Measurements from ENCODE around the gene PLXNA4. TPM values are rescaled to one million over a fixed set of nuclear protein-coding genes. Genes with fewer than 3 reads are reported as not detected.

PLXNA4 gene
- total RNA-seq, 1 donor from 2014 or later: 14.0 TPM

GRCh38 chr7:132311733-132312132 is 264.5 kb downstream of the PLXNA4 start:
- DNase-seq (ENCODE audit: extremely low spot score in 2 of 2): no peak
- Histone ChIP-seq H3K36me3 (no peaks in the 10 kb centered on the region), H3K4me3 (no peak overlapping the region), H3K9me3 (no peaks in the 10 kb centered on the region), H3K4me1 (no peaks in the 10 kb centered on the region), H3K27me3 (no peaks in the 10 kb centered on the region), H3K27ac (no peak overlapping the region)
- intact Hi-C loops (cut with DNase I): no loop called here
- TF ChIP-seq, protein P1, sequence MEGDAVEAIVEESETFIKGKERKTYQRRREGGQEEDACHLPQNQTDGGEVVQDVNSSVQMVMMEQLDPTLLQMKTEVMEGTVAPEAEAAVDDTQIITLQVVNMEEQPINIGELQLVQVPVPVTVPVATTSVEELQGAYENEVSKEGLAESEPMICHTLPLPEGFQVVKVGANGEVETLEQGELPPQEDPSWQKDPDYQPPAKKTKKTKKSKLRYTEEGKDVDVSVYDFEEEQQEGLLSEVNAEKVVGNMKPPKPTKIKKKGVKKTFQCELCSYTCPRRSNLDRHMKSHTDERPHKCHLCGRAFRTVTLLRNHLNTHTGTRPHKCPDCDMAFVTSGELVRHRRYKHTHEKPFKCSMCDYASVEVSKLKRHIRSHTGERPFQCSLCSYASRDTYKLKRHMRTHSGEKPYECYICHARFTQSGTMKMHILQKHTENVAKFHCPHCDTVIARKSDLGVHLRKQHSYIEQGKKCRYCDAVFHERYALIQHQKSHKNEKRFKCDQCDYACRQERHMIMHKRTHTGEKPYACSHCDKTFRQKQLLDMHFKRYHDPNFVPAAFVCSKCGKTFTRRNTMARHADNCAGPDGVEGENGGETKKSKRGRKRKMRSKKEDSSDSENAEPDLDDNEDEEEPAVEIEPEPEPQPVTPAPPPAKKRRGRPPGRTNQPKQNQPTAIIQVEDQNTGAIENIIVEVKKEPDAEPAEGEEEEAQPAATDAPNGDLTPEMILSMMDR (IDR thresholded peaks at IDR 0.05): no peak
- TF ChIP-seq POLR2AphosphoS5 (IDR thresholded peaks at IDR 0.05; ENCODE audit: insufficient read depth in 1 of 2, low read depth in 1 of 2) (no peak), POLR2A (IDR thresholded peaks at IDR 0.05) (no peak)

- intact Hi-C loops (cut with DNase I): no loop called here
- H3K4me3 ChIP-seq: no peak overlapping the region
These were observed 267.0 kb downstream of the PLXNA4 start for GRCh38 chr7:132309102-132309805.

DNA sequence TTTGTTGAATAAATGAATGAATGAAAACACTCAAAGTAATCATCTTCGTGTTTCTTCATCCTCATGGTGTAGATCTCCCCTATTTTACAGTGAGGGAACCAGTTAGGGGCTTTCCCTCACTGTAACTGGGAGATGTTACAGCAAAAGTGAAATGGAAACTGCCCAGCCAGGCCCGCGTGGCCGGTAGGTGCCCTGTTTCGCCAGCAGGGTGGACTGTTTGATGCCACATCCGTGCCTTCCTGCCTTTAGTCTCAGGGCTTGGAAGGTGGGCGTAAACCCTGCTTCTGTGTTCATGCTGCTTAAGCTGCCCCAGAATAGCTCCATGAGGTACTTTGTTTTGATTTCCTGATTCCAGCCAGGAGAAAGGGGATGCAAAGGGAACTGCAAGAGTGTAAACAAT is 268.8 kb downstream of the PLXNA4 start:
- DNase-seq (ENCODE audit: extremely low spot score in 2 of 2): no peak
- H3K27me3 ChIP-seq: no peaks in the 10 kb centered on the region
- no peak overlapping the region for H3K27ac ChIP-seq
- H3K36me3 ChIP-seq: no peaks in the 10 kb centered on the region
- TF ChIP-seq, protein P1 (IDR thresholded peaks at IDR 0.05): no peak
- TF ChIP-seq POLR2A (IDR thresholded peaks at IDR 0.05) (no peak), POLR2AphosphoS5 (IDR thresholded peaks at IDR 0.05; ENCODE audit: insufficient read depth in 1 of 2, low read depth in 1 of 2) (no peak)
- intact Hi-C loops (cut with DNase I): no loop called here
- H3K4me3 ChIP-seq: no peak overlapping the region
- no peaks in the 10 kb centered on the region for H3K4me1 ChIP-seq
- H3K9me3 ChIP-seq: no peaks in the 10 kb centered on the region

More at GRCh38 chr7:132309102-132309805, 267.0 kb downstream of the PLXNA4 start:
- DNase-seq (ENCODE audit: extremely low spot score in 2 of 2): no peak
- H3K27ac ChIP-seq: no peak overlapping the region
- H3K9me3 ChIP-seq: no peaks in the 10 kb centered on the region
- H3K36me3 ChIP-seq: no peaks in the 10 kb centered on the region
- no peak for TF ChIP-seq POLR2AphosphoS5 (IDR thresholded peaks at IDR 0.05; ENCODE audit: insufficient read depth in 1 of 2, low read depth in 1 of 2)
- no peak for TF ChIP-seq POLR2A (IDR thresholded peaks at IDR 0.05)
- TF ChIP-seq, protein P1 (IDR thresholded peaks at IDR 0.05): no peak
- no peaks in the 10 kb centered on the region for H3K27me3 ChIP-seq
- H3K4me1 ChIP-seq: no peaks in the 10 kb centered on the region

GRCh38 chr7:132300599-132301277 is 275.5 kb downstream of the PLXNA4 start:
- intact Hi-C loops (cut with DNase I): no loop called here
- H3K4me3 ChIP-seq: no peak overlapping the region
- no peaks in the 10 kb centered on the region for H3K9me3 ChIP-seq
- H3K4me1 ChIP-seq: no peaks in the 10 kb centered on the region
- no peak for DNase-seq (ENCODE audit: extremely low spot score in 2 of 2)
- no peak for TF ChIP-seq POLR2AphosphoS5 (IDR thresholded peaks at IDR 0.05; ENCODE audit: insufficient read depth in 1 of 2, low read depth in 1 of 2)
- TF ChIP-seq, protein P1 (IDR thresholded peaks at IDR 0.05): no peak
- no peak for TF ChIP-seq POLR2A (IDR thresholded peaks at IDR 0.05)
- no peak overlapping the region for H3K27ac ChIP-seq
- H3K36me3 ChIP-seq: no peaks in the 10 kb centered on the region
- no peaks in the 10 kb centered on the region for H3K27me3 ChIP-seq

- Histone ChIP-seq H3K4me1 (no peaks in the 10 kb centered on the region), H3K27me3 (no peaks in the 10 kb centered on the region), H3K27ac (no peak overlapping the region), H3K9me3 (no peaks in the 10 kb centered on the region), H3K4me3 (no peak overlapping the region), H3K36me3 (no peaks in the 10 kb centered on the region)
- intact Hi-C loops (cut with DNase I): no loop called here
- TF ChIP-seq POLR2A (IDR thresholded peaks at IDR 0.05): no peak
- no peak for TF ChIP-seq POLR2AphosphoS5 (IDR thresholded peaks at IDR 0.05; ENCODE audit: insufficient read depth in 1 of 2, low read depth in 1 of 2)
- TF ChIP-seq, protein P1 (IDR thresholded peaks at IDR 0.05): no peak
- no peak for DNase-seq (ENCODE audit: extremely low spot score in 2 of 2)
These were observed 277.5 kb downstream of the PLXNA4 start for GRCh38 chr7:132298790-132299189.

All from vagina (tissue), 2 donors.